B cell (primary cell): ENCODE measurements around the gene GNS.

ENCODE experiments used
- CTCF ChIP-seq: fragments of 200-600 bp; IDR thresholded peaks from one replicate; pipeline ENCODE4 v1.8.0; 2022; ENCODE audit warnings: antibody characterized with exemption, mild to moderate bottlenecking
- EZH2 ChIP-seq: IDR thresholded peaks from 2 replicates; pipeline ENCODE4 v1.6.1; 2012; ENCODE audit warnings: borderline replicate concordance, low read depth, mild to moderate bottlenecking, moderate library complexity, low read length; ENCODE audit not compliant: insufficient read depth, poor library complexity, severe bottlenecking

GRCh38 chr12:64796205-64796845 is 37.1 kb upstream of the GNS start:
- TF ChIP-seq CTCF (peak; percentile 95), EZH2 (no peak)
